Endothelial cell (in vitro differentiated cells): Measurements from ENCODE around the gene ZNF213. TPM values are rescaled to one million over a fixed set of nuclear protein-coding genes. Genes with fewer than 3 reads are reported as not detected.

Experiments
- DNase-seq: peaks from one replicate; pipeline ENCODE4 v3.0.0; 2021; ENCODE audit warnings: low spot score
- H3K27ac Mint-ChIP-seq: one replicate; pipeline ENCODE4 v1.8.0; 2021; ENCODE audit warnings: mixed read lengths, inconsistent platforms; ENCODE audit not compliant: unreplicated experiment
- H3K27me3 Mint-ChIP-seq: one replicate; pipeline ENCODE4 v1.8.0; 2021; ENCODE audit warnings: mild to moderate bottlenecking, moderate library complexity, mixed read lengths, inconsistent platforms; ENCODE audit not compliant: unreplicated experiment
- H3K36me3 Mint-ChIP-seq: one replicate; pipeline ENCODE4 v1.8.0; 2021; ENCODE audit warnings: mild to moderate bottlenecking, low read depth, mixed read lengths, inconsistent platforms; ENCODE audit not compliant: unreplicated experiment
- H3K4me1 Mint-ChIP-seq: one replicate; pipeline ENCODE4 v1.8.0; 2021; ENCODE audit warnings: mild to moderate bottlenecking, mixed read lengths, inconsistent platforms; ENCODE audit not compliant: unreplicated experiment
- H3K4me3 Mint-ChIP-seq: one replicate; pipeline ENCODE4 v1.8.0; 2021; ENCODE audit warnings: mild to moderate bottlenecking, mixed read lengths, inconsistent platforms; ENCODE audit not compliant: unreplicated experiment
- H3K9me3 Mint-ChIP-seq: one replicate; pipeline ENCODE4 v1.8.0; 2021; ENCODE audit warnings: mixed read lengths, inconsistent platforms; ENCODE audit not compliant: unreplicated experiment
- CTCF ChIP-seq: fragments of 200-600 bp; sonication (generic); IDR thresholded peaks from one replicate; pipeline ENCODE4 v1.5.0; 2021; ENCODE audit warnings: antibody characterized with exemption; ENCODE audit not compliant: unreplicated experiment
- total RNA-seq: library from RNA; stranded (reverse); fragmentation: NEBNext Ultra II Directional; extraction: Animal tissue kit (Norgen Biotek cat#: 25700); gene quantifications from one replicate; pipeline ENCODE4 v1.2.1, GENCODE V29; 2021; ENCODE audit not compliant: unreplicated experiment

Gene ZNF213
- total RNA-seq, 1 donor from 2014 or later = 10.1 TPM

GRCh38 chr16:3183445-3184139 is 48.8 kb downstream of the ZNF213 start:
- H3K4me1 Mint-ChIP-seq = peaks cover 8% of the 10 kb centered on the region
- no peak for TF ChIP-seq CTCF
- DNase-seq = peak; percentile 30
- peak overlapping the region; percentile 72 for H3K4me3 Mint-ChIP-seq
- no peaks in the 10 kb centered on the region for H3K9me3 Mint-ChIP-seq
- H3K36me3 Mint-ChIP-seq = peaks cover 11% of the 10 kb centered on the region
- peaks cover 27% of the 10 kb centered on the region for H3K27me3 Mint-ChIP-seq
- H3K27ac Mint-ChIP-seq = peak overlapping the region; percentile 65

GRCh38 chr16:3186946-3187690 is 52.3 kb downstream of the ZNF213 start:
- Mint-ChIP-seq H3K4me3 (no peak overlapping the region), H3K27ac (no peak overlapping the region), H3K9me3 (peaks cover 4% of the 10 kb centered on the region), H3K36me3 (peaks cover 14% of the 10 kb centered on the region), H3K4me1 (peaks cover 25% of the 10 kb centered on the region), H3K27me3 (peaks cover 43% of the 10 kb centered on the region)
- DNase-seq = no peak
- no peak for TF ChIP-seq CTCF

- peak within 1 kb of the TSS; percentile 86 for H3K4me3 Mint-ChIP-seq
- peaks cover 4% of the 10 kb centered on the region for H3K9me3 Mint-ChIP-seq
- DNase-seq = no peak
- peaks cover 12% of the 10 kb centered on the region for H3K36me3 Mint-ChIP-seq
- H3K27me3 Mint-ChIP-seq = peaks cover 42% of the 10 kb centered on the region
- H3K27ac Mint-ChIP-seq = peak within 1 kb of the TSS; percentile 67
- peaks cover 25% of the 10 kb centered on the region for H3K4me1 Mint-ChIP-seq
- TF ChIP-seq CTCF = no peak
Observed at GRCh38 chr16:3187798-3188674, 53.2 kb downstream of the ZNF213 start, which contains the start of gene OR1F1. OR1F1 (plus strand) TSS chr16:3188204.

- peaks cover 41% of the 10 kb centered on the region for H3K27me3 Mint-ChIP-seq
- H3K4me1 Mint-ChIP-seq = peaks cover 25% of the 10 kb centered on the region
- no peak for DNase-seq
- H3K36me3 Mint-ChIP-seq = peaks cover 12% of the 10 kb centered on the region
- TF ChIP-seq CTCF = no peak
- peaks cover 4% of the 10 kb centered on the region for H3K9me3 Mint-ChIP-seq
- no peak overlapping the region for H3K27ac Mint-ChIP-seq
- H3K4me3 Mint-ChIP-seq = peak overlapping the region; percentile 25
Observed at GRCh38 chr16:3188675-3188924, 53.8 kb downstream of the ZNF213 start.
